Karpas-422 (cell line): ENCODE measurements around the gene TUBA3C. TPM values are rescaled to one million over a fixed set of nuclear protein-coding genes. Genes with fewer than 3 reads are reported as not detected.
"Not testable (repeated sequence)": the region's sequence is repeated elsewhere in the genome, so short reads cannot be mapped to it uniquely, and the experiment has no call there.

Experiments
- DNase-seq: peaks from one replicate; pipeline ENCODE4 v3.0.0-alpha.2; 2015
- H2AFZ ChIP-seq: fragments of 200-600 bp; sonication (generic); 2 replicates; pipeline ENCODE4 v1.6.1; 2014; ENCODE audit warnings: antibody characterized with exemption, low read length, mixed read lengths
- H3K27ac ChIP-seq: fragments of 200-600 bp; sonication (generic); 2 replicates; pipeline ENCODE4 v1.5.1; 2014; ENCODE audit warnings: mild to moderate bottlenecking, low read length, moderate library complexity
- H3K27me3 ChIP-seq: fragments of 200-600 bp; sonication (generic); 2 replicates; pipeline ENCODE4 v1.6.1; 2014; ENCODE audit warnings: low read length, mixed read lengths
- H3K36me3 ChIP-seq: fragments of 200-600 bp; sonication (generic); 2 replicates; pipeline ENCODE4 v1.6.1; 2014; ENCODE audit warnings: low read length, mixed read lengths; ENCODE audit not compliant: insufficient read depth
- H3K4me1 ChIP-seq: fragments of 200-600 bp; sonication (generic); 2 replicates; pipeline ENCODE4 v1.6.1; 2014; ENCODE audit warnings: mild to moderate bottlenecking, low read length, mixed read lengths
- H3K4me2 ChIP-seq: fragments of 200-600 bp; sonication (generic); 2 replicates; pipeline ENCODE4 v1.6.1; 2014; ENCODE audit warnings: low read length, low read depth, mild to moderate bottlenecking; ENCODE audit not compliant: poor library complexity, severe bottlenecking
- H3K4me3 ChIP-seq: fragments of 200-600 bp; sonication (generic); 2 replicates; pipeline ENCODE4 v1.5.1; 2014; ENCODE audit warnings: mild to moderate bottlenecking, antibody characterized with exemption, low read length, mixed read lengths
- H3K79me2 ChIP-seq: fragments of 200-600 bp; sonication (generic); 2 replicates; pipeline ENCODE4 v1.6.1; 2014; ENCODE audit warnings: mild to moderate bottlenecking, low read length, mixed read lengths
- H3K9ac ChIP-seq: fragments of 200-600 bp; sonication (generic); 2 replicates; pipeline ENCODE4 v1.6.0; 2014; ENCODE audit warnings: low read length
- H3K9me2 ChIP-seq: fragments of 200-600 bp; sonication (generic), shearing (Covaris generic); replicated peaks from 2 replicates; pipeline ENCODE4 v1.6.0; 2014; ENCODE audit warnings: mild to moderate bottlenecking, low read length, moderate library complexity; ENCODE audit not compliant: insufficient read depth
- H3K9me3 ChIP-seq: fragments of 300-700, 200-600 bp; sonication (generic); 2 replicates; pipeline ENCODE4 v1.6.1; 2014; ENCODE audit warnings: low read length, mixed read lengths
- H4K20me1 ChIP-seq: fragments of 200-600 bp; sonication (generic); 2 replicates; pipeline ENCODE4 v1.6.1; 2014; ENCODE audit warnings: mild to moderate bottlenecking, antibody characterized with exemption, low read length, low read depth; ENCODE audit not compliant: insufficient read depth
- total RNA-seq: library from RNA; depleted of rRNA; stranded (reverse); fragments of >200 nt; shearing (Covaris generic); gene quantifications from 2 replicates; pipeline ENCODE4 v1.2.3, GENCODE V29; 2014; ENCODE audit warnings: low replicate concordance

The TUBA3C gene
- total RNA-seq, 1 experiment from 2014 or later: not detected

DNA sequence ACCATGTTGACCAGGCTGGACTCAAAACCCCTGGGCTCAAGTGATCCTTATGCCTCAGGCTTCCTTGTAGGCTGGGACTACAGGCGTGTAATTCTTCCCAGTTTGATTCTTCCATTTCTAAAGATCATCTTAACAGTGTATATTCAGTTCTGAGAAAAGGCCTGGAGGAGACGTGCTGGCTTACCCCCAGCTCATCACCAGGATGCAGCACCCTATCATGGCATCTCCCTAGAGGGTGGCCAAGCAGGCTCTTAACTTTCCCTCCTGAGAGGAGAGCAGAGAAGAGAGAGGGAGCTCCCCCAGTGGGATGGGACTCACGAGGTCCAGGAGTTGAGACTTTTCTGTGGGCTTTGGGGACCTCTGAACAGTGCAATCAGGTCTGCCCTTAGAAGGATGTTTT is 2.1 kb upstream of the TUBA3C start:
- no peaks in the 10 kb centered on the region for H4K20me1 ChIP-seq
- H3K4me1 ChIP-seq: no peaks in the 10 kb centered on the region
- H3K4me2 ChIP-seq: no peak overlapping the region
- no peaks in the 10 kb centered on the region for H3K27me3 ChIP-seq
- no peaks in the 10 kb centered on the region for H3K79me2 ChIP-seq
- DNase-seq: no peak
- no peak overlapping the region for H3K9ac ChIP-seq
- no peaks in the 10 kb centered on the region for H3K9me2 ChIP-seq
- H2AFZ ChIP-seq: no peak overlapping the region
- H3K4me3 ChIP-seq: no peak overlapping the region
- H3K36me3 ChIP-seq: no peaks in the 10 kb centered on the region
- H3K9me3 ChIP-seq: peaks cover 7% of the 10 kb centered on the region
- H3K27ac ChIP-seq: no peak overlapping the region

DNA sequence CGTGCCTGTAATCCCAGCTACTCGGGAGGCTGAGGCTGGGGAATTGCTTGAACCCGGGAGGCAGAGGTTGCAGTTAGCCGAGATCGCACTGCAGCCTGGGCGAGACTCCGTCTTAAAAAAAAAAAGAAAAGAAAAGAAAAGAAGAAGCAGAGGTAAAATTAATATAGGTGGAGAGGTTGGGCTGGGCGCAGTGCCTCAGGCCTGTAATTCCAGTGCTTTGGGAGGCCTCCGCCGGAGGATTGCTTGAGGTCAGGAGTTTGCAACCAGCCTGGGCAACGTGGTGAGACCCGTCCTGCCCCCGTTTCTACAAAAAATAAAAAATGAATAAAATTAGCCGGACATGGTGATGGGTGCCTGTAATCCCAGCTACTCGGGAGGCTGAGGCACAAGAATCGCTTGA is 912 bp upstream of the TUBA3C start:
- no peak overlapping the region for H3K4me3 ChIP-seq
- H3K79me2 ChIP-seq: no peaks in the 10 kb centered on the region
- H4K20me1 ChIP-seq: no peaks in the 10 kb centered on the region
- peaks cover 7% of the 10 kb centered on the region for H3K9me3 ChIP-seq
- H3K27ac ChIP-seq: no peak overlapping the region
- no peak overlapping the region for H3K4me2 ChIP-seq
- no peaks in the 10 kb centered on the region for H3K27me3 ChIP-seq
- no peaks in the 10 kb centered on the region for H3K9me2 ChIP-seq
- H2AFZ ChIP-seq: no peak overlapping the region
- no peaks in the 10 kb centered on the region for H3K4me1 ChIP-seq
- no peaks in the 10 kb centered on the region for H3K36me3 ChIP-seq
- no peak overlapping the region for H3K9ac ChIP-seq
- no peak for DNase-seq

DNA sequence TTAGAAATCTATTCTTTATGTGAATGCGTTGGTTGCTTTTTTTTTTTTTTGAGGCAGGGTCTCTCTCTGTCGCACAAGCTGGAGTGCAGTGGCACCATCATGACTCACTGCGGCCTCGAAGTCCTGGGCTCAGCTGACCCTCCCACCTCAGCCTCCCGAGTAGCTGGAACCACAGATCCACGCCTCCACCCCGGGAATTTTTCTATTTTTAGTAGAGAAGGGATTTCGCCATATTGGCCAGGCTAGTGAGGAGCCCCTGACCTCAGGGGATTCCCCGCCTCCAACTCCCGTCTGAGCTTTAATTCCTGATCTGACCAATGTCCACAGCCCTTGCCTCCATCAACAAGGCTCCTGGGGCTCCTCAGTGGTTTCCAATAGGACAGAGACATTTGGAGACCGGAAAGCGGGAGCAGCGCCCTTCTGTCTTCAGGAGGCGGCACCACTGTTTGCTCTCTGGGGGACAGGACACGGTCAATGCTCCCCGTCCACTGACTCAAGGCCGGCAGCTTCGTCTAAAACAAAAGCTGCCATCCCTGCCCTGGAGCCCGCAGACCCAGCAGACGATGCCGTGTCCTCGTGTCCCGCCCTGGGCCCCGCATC is 503 bp downstream of the TUBA3C start:
- Histone ChIP-seq H3K4me1 (no peaks in the 10 kb centered on the region), H2AFZ (no peak overlapping the region), H3K9ac (no peak overlapping the region), H3K27me3 (no peaks in the 10 kb centered on the region), H3K4me2 (no peak overlapping the region), H3K36me3 (no peaks in the 10 kb centered on the region), H3K27ac (no peak overlapping the region), H3K9me3 (peaks cover 3% of the 10 kb centered on the region), H3K9me2 (no peaks in the 10 kb centered on the region), H4K20me1 (no peaks in the 10 kb centered on the region), H3K79me2 (no peaks in the 10 kb centered on the region), H3K4me3 (no peak overlapping the region)
- DNase-seq: no peak

DNA sequence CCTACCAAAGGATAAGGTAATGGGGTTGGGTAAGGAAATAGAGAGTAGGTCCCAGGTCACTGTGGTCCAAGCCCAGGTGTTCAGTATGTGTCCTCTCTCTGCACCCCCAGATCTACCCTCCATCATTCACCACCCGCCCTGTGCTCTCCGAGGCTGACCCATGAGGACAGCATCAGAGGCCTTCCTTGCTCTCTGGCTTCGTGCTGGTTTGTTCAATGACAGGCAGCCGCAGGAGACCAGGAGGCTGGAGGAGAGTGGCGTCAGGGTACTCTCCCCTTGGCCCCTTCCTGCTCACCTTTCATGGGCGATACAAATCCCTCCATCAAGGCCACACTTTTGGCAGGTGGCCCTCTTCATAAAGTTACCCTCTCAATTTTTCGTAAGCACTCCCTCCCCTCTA is 1.7 kb downstream of the TUBA3C start:
- Histone ChIP-seq H3K4me2 (no peak overlapping the region), H3K36me3 (no peaks in the 10 kb centered on the region), H3K4me1 (no peaks in the 10 kb centered on the region), H3K79me2 (no peaks in the 10 kb centered on the region), H3K27ac (no peak overlapping the region), H3K9me3 (peaks cover 5% of the 10 kb centered on the region), H4K20me1 (no peaks in the 10 kb centered on the region), H2AFZ (no peak overlapping the region), H3K27me3 (no peaks in the 10 kb centered on the region), H3K9ac (no peak overlapping the region), H3K9me2 (no peaks in the 10 kb centered on the region), H3K4me3 (no peak overlapping the region)
- DNase-seq: no peak

DNA sequence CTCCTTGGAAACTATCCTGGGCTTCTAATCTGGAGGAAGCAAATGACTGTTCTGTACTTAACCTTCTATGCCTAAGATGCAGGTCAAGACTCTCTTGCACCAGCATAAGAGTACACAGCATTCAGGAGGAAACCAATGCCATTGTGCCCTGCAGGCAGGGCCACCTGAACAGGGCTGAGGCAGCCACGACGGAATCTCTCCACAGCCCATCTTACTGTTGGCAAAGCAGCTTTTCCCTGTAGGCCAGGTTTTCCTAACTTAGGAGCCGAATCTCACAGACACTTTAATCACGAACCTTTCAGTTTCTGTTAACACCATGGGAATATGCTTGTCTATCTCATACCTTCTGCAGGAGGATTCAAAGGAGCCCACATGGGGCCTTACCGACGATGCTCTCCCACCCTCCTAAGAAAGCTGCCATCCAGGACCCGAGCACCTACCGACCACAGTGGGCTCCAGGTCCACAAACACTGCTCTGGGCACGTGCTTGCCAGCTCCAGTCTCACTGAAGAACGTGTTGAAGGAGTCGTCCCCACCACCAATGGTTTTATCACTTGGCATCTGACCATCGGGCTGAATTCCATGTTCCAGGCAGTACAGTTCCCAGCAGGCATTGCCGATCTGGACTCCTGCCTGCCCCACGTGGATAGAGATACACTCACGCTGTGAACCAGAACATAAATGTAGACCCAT is 2.6 kb downstream of the TUBA3C start:
- Histone ChIP-seq H4K20me1 (no peaks in the 10 kb centered on the region), H3K27ac (no peak overlapping the region), H3K27me3 (no peaks in the 10 kb centered on the region), H3K4me3 (no peak overlapping the region), H3K9me2 (no peaks in the 10 kb centered on the region), H3K4me2 (no peak overlapping the region), H3K79me2 (no peaks in the 10 kb centered on the region), H2AFZ (no peak overlapping the region), H3K4me1 (no peaks in the 10 kb centered on the region), H3K9ac (no peak overlapping the region), H3K36me3 (no peaks in the 10 kb centered on the region), H3K9me3 (peaks cover 5% of the 10 kb centered on the region)
- no peak for DNase-seq

DNA sequence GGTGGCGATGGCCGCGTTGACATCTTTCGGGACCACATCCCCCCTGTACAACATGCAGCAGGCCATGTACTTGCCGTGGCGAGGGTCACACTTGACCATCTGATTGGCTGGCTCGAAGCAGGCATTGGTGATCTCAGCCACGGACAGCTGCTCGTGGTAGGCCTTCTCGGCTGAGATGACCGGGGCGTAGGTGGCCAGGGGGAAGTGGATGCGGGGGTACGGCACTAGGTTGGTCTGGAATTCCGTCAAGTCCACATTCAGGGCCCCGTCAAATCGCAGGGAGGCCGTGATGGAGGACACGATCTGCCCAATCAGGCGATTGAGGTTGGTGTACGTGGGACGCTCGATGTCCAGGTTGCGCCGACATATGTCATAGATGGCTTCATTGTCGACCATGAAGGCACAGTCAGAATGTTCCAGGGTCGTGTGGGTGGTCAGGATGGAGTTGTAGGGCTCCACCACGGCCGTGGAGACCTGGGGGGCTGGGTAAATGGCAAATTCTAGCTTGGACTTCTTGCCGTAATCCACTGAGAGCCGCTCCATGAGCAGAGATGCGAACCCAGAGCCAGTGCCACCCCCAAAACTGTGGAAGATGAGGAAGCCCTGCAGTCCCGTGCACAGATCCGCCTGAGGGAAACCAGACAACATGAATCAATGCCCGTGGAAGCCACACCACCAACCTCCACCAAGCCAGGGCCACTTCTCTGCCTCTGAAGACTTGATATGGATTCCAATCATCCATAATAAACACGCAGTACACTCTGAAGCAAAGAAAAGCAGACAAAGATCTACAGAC is 4.4 kb downstream of the TUBA3C start:
- not testable (repeated sequence) for H3K79me2 ChIP-seq

DNA sequence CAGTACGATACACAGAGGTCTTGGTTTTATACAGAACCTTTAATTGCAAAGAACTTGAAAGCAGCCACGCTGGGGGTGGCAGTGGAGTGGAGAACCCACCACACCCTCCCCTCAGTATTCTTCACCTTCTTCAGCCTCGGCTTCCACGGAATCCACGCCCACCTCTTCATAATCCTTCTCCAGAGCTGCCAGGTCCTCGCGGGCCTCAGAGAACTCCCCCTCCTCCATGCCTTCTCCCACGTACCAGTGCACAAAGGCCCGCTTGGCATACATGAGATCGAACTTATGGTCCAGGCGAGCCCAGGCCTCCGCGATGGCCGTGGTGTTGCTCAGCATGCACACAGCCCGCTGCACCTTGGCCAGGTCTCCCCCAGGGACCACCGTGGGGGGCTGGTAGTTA is 7.9 kb downstream of the TUBA3C start:
- Histone ChIP-seq H3K9me2 (no peaks in the 10 kb centered on the region), H4K20me1 (no peaks in the 10 kb centered on the region), H3K27ac (no peak overlapping the region), H3K9ac (no peak overlapping the region), H3K4me3 (no peak overlapping the region), H2AFZ (no peak overlapping the region), H3K4me2 (no peak overlapping the region), H3K9me3 (peaks cover 2% of the 10 kb centered on the region; the same call in 1 of the 2 replicates), H3K36me3 (no peaks in the 10 kb centered on the region), H3K4me1 (no peaks in the 10 kb centered on the region), H3K27me3 (no peaks in the 10 kb centered on the region), H3K79me2 (no peaks in the 10 kb centered on the region)
- DNase-seq: no peak

More for the DNA sequence above, 4.4 kb downstream of the TUBA3C start:
- not testable (repeated sequence) for H4K20me1 ChIP-seq, H3K27me3 ChIP-seq, H3K9me2 ChIP-seq, H2AFZ ChIP-seq, H3K4me1 ChIP-seq, DNase-seq, H3K4me3 ChIP-seq, H3K36me3 ChIP-seq, H3K9me3 ChIP-seq, H3K4me2 ChIP-seq, H3K9ac ChIP-seq, H3K27ac ChIP-seq

DNA sequence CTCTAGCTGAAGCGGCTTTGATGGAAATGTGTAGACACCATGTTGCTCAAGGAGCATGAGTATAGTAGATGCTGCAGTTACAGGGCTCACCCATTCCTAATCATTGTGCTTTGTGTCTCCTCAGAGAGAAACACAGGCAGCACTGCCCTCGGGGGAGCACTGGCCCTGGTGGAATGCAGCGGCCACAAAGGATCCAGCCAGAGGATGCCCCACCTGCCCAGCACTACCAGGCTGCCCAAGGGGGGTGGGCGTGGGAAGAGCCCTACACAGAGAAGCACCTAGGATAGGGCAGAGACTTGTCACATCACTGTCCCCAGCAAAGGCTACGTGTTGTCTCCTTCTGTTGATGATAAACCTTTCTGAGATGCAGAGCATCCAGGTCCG is 9.0 kb downstream of the TUBA3C start:
- no peaks in the 10 kb centered on the region for H3K4me1 ChIP-seq

More for the DNA sequence above, 9.0 kb downstream of the TUBA3C start:
- Histone ChIP-seq H3K27ac (no peak overlapping the region), H3K27me3 (no peaks in the 10 kb centered on the region), H3K36me3 (no peaks in the 10 kb centered on the region), H3K9me2 (no peaks in the 10 kb centered on the region), H2AFZ (no peak overlapping the region), H3K9ac (no peak overlapping the region), H3K4me3 (no peak overlapping the region), H3K4me2 (no peak overlapping the region), H3K9me3 (0 out of 2 replicates have a peak, but pooled peaks cover 2% of the 10 kb centered on the region), H3K79me2 (no peaks in the 10 kb centered on the region), H4K20me1 (no peaks in the 10 kb centered on the region)
- no peak for DNase-seq
